ENCODE results near the gene WWP2. TPM values are rescaled to one million over a fixed set of nuclear protein-coding genes. Genes with fewer than 3 reads are reported as not detected.

WWP2 gene
- total RNA-seq, 1 experiment from 2014 or later, result 47.5 TPM

GRCh38 chr16:69720822-69721430 is 41.2 kb upstream of the WWP2 start:
- Mint-ChIP-seq H3K4me3 (ENCODE audit: low read depth, unreplicated experiment) (peak overlapping the region; percentile 19), H3K27me3 (ENCODE audit: unreplicated experiment) (no peaks in the 10 kb centered on the region), H3K36me3 (ENCODE audit: insufficient read depth, unreplicated experiment) (peaks cover 90% of the 10 kb centered on the region), H3K9me3 (ENCODE audit: low read depth, unreplicated experiment) (no peaks in the 10 kb centered on the region), H3K27ac (ENCODE audit: unreplicated experiment) (peak overlapping the region; percentile 34), H3K4me1 (ENCODE audit: low read depth, unreplicated experiment) (peaks cover 24% of the 10 kb centered on the region)
- intact Hi-C loops (cut with micrococcal nuclease; ENCODE audit: unreplicated experiment), result no loop called here
- CTCF ChIA-PET, result no interaction called here
- no peak for DNase-seq
- TF ChIP-seq CTCF (IDR thresholded peaks at IDR 0.05; ENCODE audit: unreplicated experiment), result no peak
- no TSS peak for BruUV-seq (replicated peaks)

- CTCF ChIA-PET, result interaction anchor here (0.6 kb wide), 1 partner anchor 37 kb away, joined by 4 read pairs; no protein-coding TSS in a partner anchor
- Mint-ChIP-seq H3K27me3 (ENCODE audit: unreplicated experiment) (no peaks in the 10 kb centered on the region), H3K36me3 (ENCODE audit: insufficient read depth, unreplicated experiment) (peaks cover 90% of the 10 kb centered on the region), H3K4me1 (ENCODE audit: low read depth, unreplicated experiment) (peaks cover 24% of the 10 kb centered on the region), H3K27ac (ENCODE audit: unreplicated experiment) (peak overlapping the region; percentile 34), H3K4me3 (ENCODE audit: low read depth, unreplicated experiment) (peak overlapping the region; percentile 19), H3K9me3 (ENCODE audit: low read depth, unreplicated experiment) (no peaks in the 10 kb centered on the region)
- no TSS peak for BruUV-seq (replicated peaks)
- no peak for DNase-seq
- intact Hi-C loops (cut with micrococcal nuclease; ENCODE audit: unreplicated experiment), result no loop called here
- TF ChIP-seq CTCF (IDR thresholded peaks at IDR 0.05; ENCODE audit: unreplicated experiment), result no peak
Observed at GRCh38 chr16:69721441-69721957, 40.6 kb upstream of the WWP2 start.

GRCh38 chr16:69724414-69724873 is 37.7 kb upstream of the WWP2 start:
- Mint-ChIP-seq H3K4me3 (ENCODE audit: low read depth, unreplicated experiment) (peak overlapping the region; percentile 81), H3K9me3 (ENCODE audit: low read depth, unreplicated experiment) (no peaks in the 10 kb centered on the region), H3K4me1 (ENCODE audit: low read depth, unreplicated experiment) (peaks cover 37% of the 10 kb centered on the region), H3K36me3 (ENCODE audit: insufficient read depth, unreplicated experiment) (peaks cover 83% of the 10 kb centered on the region), H3K27ac (ENCODE audit: unreplicated experiment) (peak overlapping the region; percentile 99), H3K27me3 (ENCODE audit: unreplicated experiment) (no peaks in the 10 kb centered on the region)
- no peak for TF ChIP-seq CTCF (IDR thresholded peaks at IDR 0.05; ENCODE audit: unreplicated experiment)
- intact Hi-C loops (cut with micrococcal nuclease; ENCODE audit: unreplicated experiment), result no loop called here
- CTCF ChIA-PET, result interaction anchor here (0.6 to 1.7 kb wide), 5 partner anchors 10 to 30 kb away, joined by 3 to 11 read pairs (median 4); partner anchors contain the start of gene NOB1
- no TSS peak for BruUV-seq (replicated peaks)
- DNase-seq, result no peak

GRCh38 chr16:69724981-69725479 is 37.1 kb upstream of the WWP2 start:
- Mint-ChIP-seq H3K27ac (ENCODE audit: unreplicated experiment) (peak overlapping the region; percentile 99), H3K36me3 (ENCODE audit: insufficient read depth, unreplicated experiment) (peaks cover 87% of the 10 kb centered on the region), H3K4me3 (ENCODE audit: low read depth, unreplicated experiment) (peak overlapping the region; percentile 81), H3K27me3 (ENCODE audit: unreplicated experiment) (no peaks in the 10 kb centered on the region), H3K4me1 (ENCODE audit: low read depth, unreplicated experiment) (peaks cover 43% of the 10 kb centered on the region), H3K9me3 (ENCODE audit: low read depth, unreplicated experiment) (no peaks in the 10 kb centered on the region)
- no peak for DNase-seq
- no peak for TF ChIP-seq CTCF (IDR thresholded peaks at IDR 0.05; ENCODE audit: unreplicated experiment)
- BruUV-seq (replicated peaks), result no TSS peak
- CTCF ChIA-PET, result interaction anchor here (0.6 to 1.7 kb wide), 3 partner anchors 9 to 29 kb away, joined by 3 to 11 read pairs (median 4); partner anchors contain the start of gene NOB1
- intact Hi-C loops (cut with micrococcal nuclease; ENCODE audit: unreplicated experiment), result no loop called here

Measured in Calu3 (cell line).